ENCODE measurements around the gene CAMKK2.

DNA sequence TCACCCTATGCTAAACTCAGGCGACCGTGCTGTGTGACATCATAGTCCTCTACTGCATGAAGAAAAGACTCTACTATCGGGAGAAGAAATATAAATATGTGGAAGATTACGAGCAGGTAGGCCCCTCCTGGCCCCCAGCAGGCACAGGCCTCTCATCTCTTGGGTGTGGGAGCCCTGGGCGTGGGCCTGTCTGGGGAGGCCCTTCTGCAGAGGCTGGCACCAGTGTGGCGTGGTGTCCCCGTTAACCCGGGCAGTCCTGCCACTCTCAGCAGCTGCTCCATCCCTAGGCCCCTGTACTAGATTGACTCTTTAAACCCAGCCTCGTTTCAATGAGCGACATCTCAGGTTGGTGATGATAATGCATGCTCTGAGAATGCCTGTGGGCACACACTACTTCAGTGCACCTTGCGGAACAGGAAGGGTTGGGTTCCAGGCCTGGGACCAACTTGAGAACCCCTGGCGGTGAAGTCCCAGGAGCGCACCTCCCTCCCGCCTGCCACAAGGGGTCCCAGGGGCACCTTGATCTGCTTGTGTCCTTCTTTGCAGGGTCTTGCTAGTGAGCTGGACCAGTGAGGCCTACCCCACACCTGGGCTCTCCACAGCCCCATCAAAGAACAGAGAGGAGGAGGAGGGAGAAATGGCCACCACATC lies 63.4 kb downstream of the CAMKK2 start:
- TF ChIP-seq, protein P1, sequence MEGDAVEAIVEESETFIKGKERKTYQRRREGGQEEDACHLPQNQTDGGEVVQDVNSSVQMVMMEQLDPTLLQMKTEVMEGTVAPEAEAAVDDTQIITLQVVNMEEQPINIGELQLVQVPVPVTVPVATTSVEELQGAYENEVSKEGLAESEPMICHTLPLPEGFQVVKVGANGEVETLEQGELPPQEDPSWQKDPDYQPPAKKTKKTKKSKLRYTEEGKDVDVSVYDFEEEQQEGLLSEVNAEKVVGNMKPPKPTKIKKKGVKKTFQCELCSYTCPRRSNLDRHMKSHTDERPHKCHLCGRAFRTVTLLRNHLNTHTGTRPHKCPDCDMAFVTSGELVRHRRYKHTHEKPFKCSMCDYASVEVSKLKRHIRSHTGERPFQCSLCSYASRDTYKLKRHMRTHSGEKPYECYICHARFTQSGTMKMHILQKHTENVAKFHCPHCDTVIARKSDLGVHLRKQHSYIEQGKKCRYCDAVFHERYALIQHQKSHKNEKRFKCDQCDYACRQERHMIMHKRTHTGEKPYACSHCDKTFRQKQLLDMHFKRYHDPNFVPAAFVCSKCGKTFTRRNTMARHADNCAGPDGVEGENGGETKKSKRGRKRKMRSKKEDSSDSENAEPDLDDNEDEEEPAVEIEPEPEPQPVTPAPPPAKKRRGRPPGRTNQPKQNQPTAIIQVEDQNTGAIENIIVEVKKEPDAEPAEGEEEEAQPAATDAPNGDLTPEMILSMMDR (tag by site-specific recombination; IDR thresholded peaks at IDR 0.05): no peak
- no peak for TF ChIP-seq ZNF24 (tag by site-specific recombination; IDR thresholded peaks at IDR 0.05)
- no peak for TF ChIP-seq MEIS1 (CRISPR knock-in tag; IDR thresholded peaks at IDR 0.05; ENCODE audit: borderline replicate concordance)
- no peak for TF ChIP-seq ZNF670 (tag by site-specific recombination; IDR thresholded peaks at IDR 0.05; ENCODE audit: low read depth)
- no peak for TF ChIP-seq MZF1 (tag by site-specific recombination; IDR thresholded peaks at IDR 0.05; ENCODE audit: borderline replicate concordance)
- no peak for TF ChIP-seq ZNF184 (tag by site-specific recombination; IDR thresholded peaks at IDR 0.05)
- no peak for TF ChIP-seq SP2 (tag by site-specific recombination; IDR thresholded peaks at IDR 0.05)
